ENCODE data around the gene CDH4. TPM values are rescaled to one million over a fixed set of nuclear protein-coding genes. Genes with fewer than 3 reads are reported as not detected.

The CDH4 gene
- total and polyA plus RNA-seq, 2 of the 13 experiments (the other 11 are each of a cell fraction or from before 2014, with no cell fraction given): not detected

GRCh38 chr20:61317966-61318530 lies 66.0 kb downstream of the CDH4 start:
- in situ Hi-C loops (cut with HindIII; ENCODE audit: extremely low pct_ligation_motif_present, low pct_unique_long_range_greater_than_20kb): no loop called here
- H3K4me2 ChIP-seq (ENCODE audit: low read depth, low read length): no peak overlapping the region
- ATAC-seq (no peak), FAIRE-seq (no peak), DNase-seq (ENCODE audit: low spot score) (no peak)
- TF ChIP-seq ZBTB37 (CRISPR knock-in tag; IDR thresholded peaks at IDR 0.05) (no peak), KDM1A (CRISPR knock-in tag; IDR thresholded peaks at IDR 0.05) (no peak), FOXP1 (IDR thresholded peaks at IDR 0.05) (no peak), FOXP1 (CRISPR knock-in tag; IDR thresholded peaks at IDR 0.05) (no peak), MEIS2 (CRISPR knock-in tag; IDR thresholded peaks at IDR 0.05) (no peak), ZNF747 (CRISPR knock-in tag; IDR thresholded peaks at IDR 0.05; ENCODE audit: borderline replicate concordance) (no peak), PCBP1 (IDR thresholded peaks at IDR 0.05; ENCODE audit: borderline replicate concordance, low read depth, low read length) (no peak)
- H3K9me3 ChIP-seq (ENCODE audit: low read length): no peaks in the 10 kb centered on the region
- ChIA-PET CTCF (ENCODE audit: low intra/inter-chr PET ratio, low total read pairs) (no interaction called here), POLR2A (no interaction called here)
- intact Hi-C loops (cut with micrococcal nuclease; ENCODE audit: unreplicated experiment): no loop called here
- H2AFZ ChIP-seq (ENCODE audit: low read length): no peak overlapping the region
- no peak overlapping the region for H3K4me3 ChIP-seq (replicated peaks in 1 of 3; ENCODE audit: insufficient read depth in 1 of 3, low read depth in 2 of 3, low read length in 3 of 3)
- no peak overlapping the region for H3K9ac ChIP-seq (ENCODE audit: insufficient read depth, low read depth, low read length)
- no peaks in the 10 kb centered on the region for H4K20me1 ChIP-seq (ENCODE audit: insufficient read depth, low read length)
- no peaks in the 10 kb centered on the region for H3K79me2 ChIP-seq (ENCODE audit: insufficient read depth, low read length)
- peaks cover 4 to 36% of the 10 kb centered on the region in 2 experiments; a peak in 3 of 5 replicates for H3K27me3 ChIP-seq (ENCODE audit: control insufficient read depth in 1 of 2, insufficient read depth in 2 of 2, low read length in 2 of 2)
- H3K4me1 ChIP-seq (ENCODE audit: insufficient read depth, low read length): no peaks in the 10 kb centered on the region
- no peak overlapping the region for H3K27ac ChIP-seq (ENCODE audit: extremely low read length, insufficient read depth, low read length)
- H3K36me3 ChIP-seq (replicated peaks in 1 of 2; ENCODE audit: control insufficient read depth in 1 of 2, insufficient read depth in 2 of 2, low read length in 2 of 2): no peaks in the 10 kb centered on the region; a peak in 1 of 5 replicates
- 11% methylated on average over 12 of the region's 12 CpGs for WGBS (ENCODE audit: low lambda C conversion rate)
- BruUV-seq (replicated peaks): no TSS peak

Data from HepG2 (cell line).